HepG2 (cell line): ENCODE data around the gene PAPOLA. TPM values are rescaled to one million over a fixed set of nuclear protein-coding genes. Genes with fewer than 3 reads are reported as not detected.

Experiments used
- AHDC1 ChIP-seq: sonication (generic); formaldehyde crosslinking; IDR thresholded peaks from 2 replicates; pipeline ENCODE4 v1.5.1; 2020; ENCODE audit warnings: mild to moderate bottlenecking, missing genetic modification reagents, borderline replicate concordance
- HNRNPK ChIP-seq: fragments of 200-400 bp; formaldehyde crosslinking; IDR thresholded peaks from 2 replicates; pipeline ENCODE4 v1.6.1; 2018; ENCODE audit warnings: low read length, low read depth, moderate library complexity, mild to moderate bottlenecking; ENCODE audit not compliant: poor library complexity, severe bottlenecking
- KLF12 ChIP-seq: sonication (generic); formaldehyde crosslinking; IDR thresholded peaks from 2 replicates; pipeline ENCODE4 v1.4.0; 2020; ENCODE audit warnings: missing genetic modification reagents, borderline replicate concordance
- NR2F2 ChIP-seq: IDR thresholded peaks from 2 replicates; pipeline ENCODE4 v1.6.1; 2012; ENCODE audit warnings: low read depth, inconsistent platforms, borderline replicate concordance
- PLRG1 ChIP-seq: fragments of 450-650 bp; conservative IDR thresholded peaks from 2 replicates; pipeline ENCODE4 v1.6.1; 2016
- SIX4 ChIP-seq: sonication (generic); formaldehyde crosslinking; IDR thresholded peaks from 2 replicates; pipeline ENCODE4 v1.4.0; 2020; ENCODE audit warnings: missing genetic modification reagents
- ZNF17 ChIP-seq: sonication (generic); formaldehyde crosslinking; IDR thresholded peaks from 2 replicates; pipeline ENCODE4 v1.5.0; 2020; ENCODE audit warnings: mild to moderate bottlenecking, missing genetic modification reagents
- ZNF841 ChIP-seq: sonication (generic); formaldehyde crosslinking; IDR thresholded peaks from 2 replicates; pipeline ENCODE4 v1.8.1; 2023; ENCODE audit warnings: missing genetic modification reagents, borderline replicate concordance
- polyA plus RNA-seq, 8 experiments: library from polyadenylated mRNA; depleted of rRNA in 3 of 8; stranded (reverse) in 7 of 8; unstranded in 1 of 8; fragments of >200 nt; fragmentation: Illumina TruSeq in 4 of 8; extraction: Trizol in 4 of 8; gene quantifications; 2 replicates each; pipeline versions ENCODE4 v1.2.1 to v1.2.3, GENCODE V29; 2011 to 2016; ENCODE audit warnings: low read depth in 4 of 8, missing spikeins in 1 of 8, mixed read lengths in 1 of 8; ENCODE audit not compliant: insufficient read depth in 1 of 8
- total RNA-seq, 5 experiments: library from RNA; depleted of rRNA; stranded (reverse); fragments of >200 nt; fragmentation: Illumina TruSeq; extraction: Trizol; gene quantifications; 2 replicates each; pipeline ENCODE4 v1.2.3, GENCODE V29; 2016; ENCODE audit warnings: low read depth in 1 of 5
- TF ChIP-seq, protein P1 (sequence below): sonication (generic); formaldehyde crosslinking; IDR thresholded peaks from 2 replicates; pipeline ENCODE4 v1.5.0; 2020; ENCODE audit warnings: mild to moderate bottlenecking, missing genetic modification reagents, moderate library complexity
- TF ChIP-seq, protein P2 (sequence below): fragments of 450-650 bp; IDR thresholded peaks from 2 replicates; pipeline ENCODE4 v1.6.1; 2017

PAPOLA gene
- total and polyA plus RNA-seq, 2 of the 13 experiments (the other 11 are each of a cell fraction or from before 2014, with no cell fraction given) = 103 to 151 TPM

DNA sequence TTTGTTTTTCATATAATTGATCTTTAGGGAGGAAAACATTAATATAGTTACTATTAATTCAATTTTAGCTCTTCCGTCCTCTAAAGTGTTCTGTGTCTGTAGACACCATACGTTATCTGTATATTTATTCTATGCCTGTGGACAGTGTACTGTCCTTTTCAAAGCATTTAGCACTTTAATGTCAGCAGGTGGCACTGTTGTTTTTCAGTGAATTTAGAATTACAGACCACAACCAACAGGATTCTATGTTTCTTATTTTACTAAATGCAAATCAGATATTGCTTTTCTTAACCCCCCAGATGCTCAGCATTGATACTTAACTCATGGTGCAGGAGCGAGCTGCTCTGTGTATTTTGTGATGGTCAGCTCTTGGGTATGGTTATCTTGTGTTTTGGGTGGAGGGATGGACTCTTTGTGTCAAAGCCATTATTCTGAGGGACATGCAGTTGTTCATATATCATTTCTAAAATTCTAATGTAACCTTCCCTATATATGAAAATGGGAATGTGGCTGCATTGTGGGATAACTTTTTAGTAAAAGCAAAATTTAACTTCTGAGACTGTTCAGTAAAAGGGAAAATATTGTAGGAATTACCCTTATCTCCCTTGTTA lies 65.2 kb downstream of the PAPOLA start (continued):
- TF ChIP-seq AHDC1 (CRISPR knock-in tag) (no peak), NR2F2 (no peak), KLF12 (CRISPR knock-in tag) (no peak), PLRG1 (no peak), HNRNPK (no peak), ZNF841 (CRISPR knock-in tag) (no peak), ZNF17 (CRISPR knock-in tag) (no peak), SIX4 (no peak)
- TF ChIP-seq, protein P1, sequence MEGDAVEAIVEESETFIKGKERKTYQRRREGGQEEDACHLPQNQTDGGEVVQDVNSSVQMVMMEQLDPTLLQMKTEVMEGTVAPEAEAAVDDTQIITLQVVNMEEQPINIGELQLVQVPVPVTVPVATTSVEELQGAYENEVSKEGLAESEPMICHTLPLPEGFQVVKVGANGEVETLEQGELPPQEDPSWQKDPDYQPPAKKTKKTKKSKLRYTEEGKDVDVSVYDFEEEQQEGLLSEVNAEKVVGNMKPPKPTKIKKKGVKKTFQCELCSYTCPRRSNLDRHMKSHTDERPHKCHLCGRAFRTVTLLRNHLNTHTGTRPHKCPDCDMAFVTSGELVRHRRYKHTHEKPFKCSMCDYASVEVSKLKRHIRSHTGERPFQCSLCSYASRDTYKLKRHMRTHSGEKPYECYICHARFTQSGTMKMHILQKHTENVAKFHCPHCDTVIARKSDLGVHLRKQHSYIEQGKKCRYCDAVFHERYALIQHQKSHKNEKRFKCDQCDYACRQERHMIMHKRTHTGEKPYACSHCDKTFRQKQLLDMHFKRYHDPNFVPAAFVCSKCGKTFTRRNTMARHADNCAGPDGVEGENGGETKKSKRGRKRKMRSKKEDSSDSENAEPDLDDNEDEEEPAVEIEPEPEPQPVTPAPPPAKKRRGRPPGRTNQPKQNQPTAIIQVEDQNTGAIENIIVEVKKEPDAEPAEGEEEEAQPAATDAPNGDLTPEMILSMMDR (CRISPR knock-in tag) = peak; percentile 61
- TF ChIP-seq, protein P2, sequence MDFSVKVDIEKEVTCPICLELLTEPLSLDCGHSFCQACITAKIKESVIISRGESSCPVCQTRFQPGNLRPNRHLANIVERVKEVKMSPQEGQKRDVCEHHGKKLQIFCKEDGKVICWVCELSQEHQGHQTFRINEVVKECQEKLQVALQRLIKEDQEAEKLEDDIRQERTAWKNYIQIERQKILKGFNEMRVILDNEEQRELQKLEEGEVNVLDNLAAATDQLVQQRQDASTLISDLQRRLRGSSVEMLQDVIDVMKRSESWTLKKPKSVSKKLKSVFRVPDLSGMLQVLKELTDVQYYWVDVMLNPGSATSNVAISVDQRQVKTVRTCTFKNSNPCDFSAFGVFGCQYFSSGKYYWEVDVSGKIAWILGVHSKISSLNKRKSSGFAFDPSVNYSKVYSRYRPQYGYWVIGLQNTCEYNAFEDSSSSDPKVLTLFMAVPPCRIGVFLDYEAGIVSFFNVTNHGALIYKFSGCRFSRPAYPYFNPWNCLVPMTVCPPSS = no peak
- TF ChIP-seq, all 625 proteins: peak for 2
